HG02759 (cell line): Measurements from ENCODE around the gene DCTN4.
"Not testable (repeated sequence)": the region's sequence is repeated elsewhere in the genome, so short reads cannot be mapped to it uniquely, and the experiment has no call there.

Experiments
- ATAC-seq: cut with Tn5 transposase; IDR thresholded peaks from one replicate; pipeline ENCODE4 v1.9.1; 2021; ENCODE audit warnings: mild to moderate bottlenecking, moderate library complexity; ENCODE audit not compliant: unreplicated experiment

DCTN4 gene

DNA sequence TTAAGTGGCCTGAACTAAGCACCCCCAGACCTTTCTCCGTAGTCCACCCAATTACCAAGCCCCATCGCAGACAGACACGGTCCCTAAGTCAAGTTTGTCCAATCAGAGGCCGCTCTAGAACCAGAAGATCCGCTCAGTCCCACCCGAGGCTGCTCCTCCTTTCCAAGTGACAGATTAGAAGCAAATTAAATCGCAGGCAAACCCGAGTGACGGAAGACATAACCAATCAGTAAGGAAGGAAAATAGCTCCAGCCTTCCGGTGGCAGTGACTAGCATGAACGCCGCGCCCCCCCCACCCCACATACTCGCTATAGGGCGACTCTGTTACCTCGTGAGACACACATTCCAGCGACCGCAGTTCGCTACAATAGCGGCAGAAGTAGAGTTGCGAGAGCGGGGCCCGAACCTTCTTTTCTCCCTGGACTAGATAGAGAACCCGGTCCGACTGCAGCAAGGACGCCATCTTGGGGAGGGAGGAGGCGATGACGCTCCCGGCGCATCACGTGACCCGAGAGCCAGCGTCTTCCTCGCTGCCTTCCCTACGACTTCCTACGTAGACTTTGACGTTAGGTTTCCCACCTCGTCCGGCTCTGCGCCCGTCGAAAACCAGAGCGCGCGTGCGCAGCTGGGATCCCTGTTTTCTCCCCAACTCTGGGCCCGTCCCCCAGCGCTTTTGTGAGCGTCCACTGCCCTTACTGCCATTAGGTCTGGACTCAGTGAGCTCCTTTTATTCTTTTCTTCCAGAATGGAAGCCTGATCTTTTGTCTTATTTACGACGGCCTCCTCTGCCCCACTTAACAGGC lies at the start of gene DCTN4:
Gene DCTN4, minus strand, starts transcription at position 487 of the 803 bp plus-strand sequence. Its CDS starts 24 bp downstream, at position 463.
- ATAC-seq, result peak; percentile 94

DNA sequence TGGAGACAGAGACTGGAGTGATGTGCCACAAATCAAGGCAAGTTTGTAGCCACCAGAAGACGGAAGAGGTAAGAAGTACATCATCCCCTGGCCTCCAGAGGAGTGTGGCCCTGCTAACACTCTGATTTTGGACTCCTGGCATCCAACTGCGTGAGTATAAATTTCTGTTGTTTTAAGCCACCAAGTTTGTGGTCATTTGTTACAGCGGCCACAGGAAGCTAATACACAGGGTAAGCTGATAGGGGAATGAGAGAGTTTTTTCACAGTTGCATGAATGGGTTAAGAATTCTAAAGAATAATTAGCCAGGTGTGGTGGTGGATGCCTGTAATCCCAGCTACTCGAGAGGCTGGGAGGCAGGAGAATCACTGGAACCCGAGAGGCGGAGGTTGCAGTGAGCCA lies 45.6 kb upstream of the DCTN4 start:
- no peak for ATAC-seq

DNA sequence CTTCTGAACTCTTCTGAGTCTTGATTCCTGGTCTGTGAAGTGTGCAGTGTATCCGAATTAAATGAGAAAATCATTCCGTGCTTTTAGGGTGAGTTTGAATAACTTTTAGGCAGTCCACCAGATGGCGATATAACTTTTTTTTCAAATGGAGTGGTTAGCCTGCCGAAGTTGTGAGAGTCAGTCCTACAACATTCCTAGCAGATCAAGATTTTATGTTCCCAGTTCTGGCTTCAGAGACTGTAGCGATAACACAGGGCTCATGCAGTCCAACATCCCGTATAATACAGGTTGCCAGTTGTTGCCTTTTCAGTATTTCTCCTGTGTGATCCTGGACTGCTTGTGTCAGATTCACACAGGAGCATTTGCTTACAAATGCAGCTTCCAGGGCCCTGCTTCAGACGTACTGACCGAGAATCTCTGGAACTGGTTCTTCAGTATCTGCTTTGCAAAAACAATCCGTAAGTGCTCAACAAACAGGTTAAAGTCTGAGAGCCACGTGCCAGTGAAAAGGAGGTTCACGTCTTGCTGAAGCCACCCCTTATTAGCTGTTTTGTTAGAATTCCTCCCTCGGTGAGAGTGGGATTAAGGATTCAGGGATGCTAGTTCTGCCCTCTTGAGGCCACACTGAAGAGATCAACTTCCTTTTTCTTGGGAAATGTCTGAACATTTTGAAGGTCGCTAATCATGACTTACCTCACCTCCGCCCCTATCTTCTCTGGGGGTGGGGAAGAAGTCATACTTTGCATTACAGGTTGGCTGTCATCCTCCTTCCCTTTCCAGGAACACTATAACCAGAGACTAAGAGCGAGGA lies 42.5 kb upstream of the DCTN4 start:
- ATAC-seq, result no peak

DNA sequence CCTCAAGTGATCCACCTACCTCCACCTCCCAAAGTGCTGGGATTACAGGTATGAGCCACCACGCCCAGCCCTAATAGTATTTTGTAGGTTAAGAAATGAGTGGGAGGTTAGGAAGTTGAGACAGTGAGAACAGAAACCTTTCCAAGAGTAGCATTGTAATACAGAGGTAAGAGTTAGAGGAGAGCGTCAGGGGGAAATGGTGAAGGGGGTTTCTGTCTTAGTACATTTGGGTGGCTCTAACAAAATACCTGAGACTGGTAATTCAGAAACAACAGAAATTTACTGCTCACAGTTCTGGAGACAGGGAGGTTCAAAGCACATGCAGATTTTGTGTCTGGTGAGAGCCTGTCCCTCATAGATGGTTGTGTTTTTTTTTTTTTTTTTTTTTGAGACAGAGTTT lies 38.6 kb upstream of the DCTN4 start:
- ATAC-seq, result no peak

DNA sequence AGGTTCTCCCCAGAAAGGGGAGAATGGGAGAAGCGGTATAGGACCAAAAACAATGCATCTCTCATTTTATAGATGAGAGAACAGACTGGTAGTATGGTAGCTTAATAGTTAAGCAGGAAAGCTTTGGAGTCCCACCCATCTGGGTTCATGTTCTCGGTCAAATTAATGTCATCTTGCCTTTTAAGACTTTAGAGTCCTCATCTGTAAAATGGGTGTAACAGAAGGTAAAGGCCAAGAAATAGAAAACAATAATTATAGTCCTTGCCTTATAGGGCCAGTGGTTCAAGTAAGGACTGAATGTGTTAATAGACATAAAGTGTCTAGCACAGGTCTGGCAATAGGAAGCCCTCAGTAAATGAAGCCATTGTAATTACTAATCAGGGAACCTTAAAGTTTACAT lies 36.1 kb upstream of the DCTN4 start:
- no peak for ATAC-seq

DNA sequence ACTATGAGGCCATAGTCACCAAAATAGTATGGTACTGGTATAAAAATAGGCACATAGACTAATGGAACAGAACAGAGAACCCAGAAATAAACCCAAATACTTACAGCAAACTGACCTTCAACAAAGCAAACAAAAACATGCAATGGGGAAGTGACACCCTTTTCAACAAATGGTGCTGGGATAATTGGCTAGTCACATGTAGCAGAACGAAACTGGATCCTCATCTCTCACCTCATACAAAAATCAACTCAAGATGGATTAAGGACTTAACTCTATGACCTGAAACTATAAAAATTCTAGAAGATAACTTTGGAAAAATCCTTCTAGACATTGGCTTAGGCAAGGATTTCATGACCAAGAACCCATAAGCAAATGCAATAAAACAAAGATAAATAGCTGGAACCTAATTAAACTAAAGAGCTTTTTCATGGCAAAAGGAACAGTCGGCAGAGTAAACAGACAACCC lies 34.6 kb upstream of the DCTN4 start:
- ATAC-seq, result not testable (repeated sequence)

DNA sequence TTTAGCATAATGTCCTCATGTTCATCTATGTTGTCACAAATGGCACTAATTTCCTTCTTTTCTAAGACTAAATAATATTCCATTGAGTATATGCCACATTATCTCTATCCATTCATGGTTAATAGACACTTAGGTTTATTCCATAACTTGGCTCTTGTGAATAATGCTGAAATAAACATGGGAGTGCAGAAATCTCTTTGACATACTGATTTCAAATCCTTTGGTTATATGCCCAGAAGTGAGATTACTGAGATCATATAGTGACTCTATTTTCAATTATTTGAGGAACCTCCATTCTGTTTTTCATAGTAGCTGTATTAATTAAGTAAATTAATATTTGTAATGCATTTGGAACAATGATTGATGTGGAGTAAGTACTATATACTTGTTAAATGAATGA lies 32.7 kb upstream of the DCTN4 start:
- ATAC-seq, result no peak

DNA sequence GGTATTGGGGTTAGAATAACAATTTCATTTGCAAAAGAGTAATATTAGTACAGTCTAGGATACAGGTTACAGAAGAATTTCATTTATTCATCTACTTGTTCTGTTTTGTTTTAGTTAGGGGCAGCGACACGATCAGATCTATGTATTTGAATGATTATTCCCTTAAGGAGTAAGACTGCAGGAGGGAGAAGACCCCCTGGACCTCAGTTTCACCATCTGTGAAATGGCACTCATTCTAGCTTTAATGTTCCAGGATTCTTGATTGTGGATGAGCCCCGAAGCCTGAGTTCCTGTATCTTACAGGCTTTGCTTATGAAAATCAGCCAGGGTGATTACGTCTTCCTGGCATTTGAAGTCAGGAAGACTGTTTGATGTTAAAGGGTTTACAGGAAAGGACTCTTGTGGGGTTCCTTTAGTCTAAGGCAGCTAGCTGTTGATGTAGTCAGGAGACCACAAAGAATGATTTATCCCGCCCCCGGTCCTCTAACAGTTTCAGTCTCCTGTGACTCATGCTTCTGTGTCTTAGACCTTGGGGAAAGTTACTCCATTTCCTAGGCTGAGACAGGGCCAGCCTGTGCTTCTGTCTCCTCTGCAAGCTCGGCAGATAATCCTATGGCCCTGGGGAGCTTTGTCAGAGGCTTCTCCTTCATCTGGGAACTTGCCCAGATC lies 31.3 kb upstream of the DCTN4 start:
- peak; percentile 98 for ATAC-seq

DNA sequence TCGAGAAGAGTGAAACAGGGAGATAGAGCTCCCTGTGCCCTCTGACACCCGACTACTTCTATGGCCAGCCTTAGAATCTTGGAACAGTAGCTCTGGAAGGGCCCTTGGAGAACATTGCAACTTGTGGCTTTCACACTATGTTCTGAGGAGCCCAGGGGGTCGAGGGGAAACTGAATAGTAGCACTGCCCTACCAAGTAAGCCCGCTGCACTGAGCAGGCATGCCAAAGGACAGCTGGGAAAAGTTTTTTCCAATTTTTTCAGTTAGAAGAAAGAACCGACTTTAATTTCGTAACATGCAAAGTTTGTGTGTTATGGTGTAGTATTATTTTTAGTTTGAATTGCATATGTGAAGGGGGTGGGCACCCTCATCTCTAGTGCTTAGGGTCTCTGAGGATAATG lies 30.6 kb upstream of the DCTN4 start:
- ATAC-seq, result no peak

DNA sequence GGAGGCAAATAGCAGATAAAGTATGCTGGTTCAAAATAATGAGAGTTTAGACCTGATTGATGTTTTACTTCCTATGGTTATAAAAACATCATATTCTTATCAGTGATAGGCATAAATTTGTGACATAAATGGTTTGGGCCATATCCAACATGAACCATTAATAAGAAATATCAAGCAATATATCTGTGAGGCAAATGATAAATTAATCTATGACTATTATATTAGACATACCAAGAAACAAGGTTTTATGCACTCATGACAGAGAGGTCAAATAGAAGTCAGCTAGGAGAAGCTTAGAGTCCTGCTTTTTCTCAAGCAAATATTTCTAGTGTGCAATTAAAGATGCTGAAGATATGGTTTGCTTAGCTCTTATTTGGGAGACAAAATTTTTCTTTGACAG lies 30.2 kb upstream of the DCTN4 start:
- ATAC-seq, result no peak

DNA sequence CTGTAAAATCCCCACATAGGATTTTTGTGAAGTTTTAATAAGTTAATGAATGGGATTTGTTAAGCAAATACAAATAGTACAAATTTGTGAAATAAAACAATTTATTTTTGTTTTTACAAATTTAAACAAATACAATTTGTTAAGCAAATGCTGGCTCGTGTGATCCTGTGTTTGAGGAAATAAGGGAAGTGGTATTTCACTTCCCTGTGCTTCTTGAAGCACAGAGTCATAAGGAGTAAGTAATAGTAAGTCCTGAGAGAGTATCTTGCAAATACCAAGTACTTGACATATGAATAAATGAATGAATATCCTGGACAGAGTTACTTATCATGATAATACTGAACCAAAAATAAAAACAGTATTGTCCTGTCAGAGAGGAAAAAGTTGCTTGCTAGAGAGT lies 28.8 kb upstream of the DCTN4 start:
- no peak for ATAC-seq

DNA sequence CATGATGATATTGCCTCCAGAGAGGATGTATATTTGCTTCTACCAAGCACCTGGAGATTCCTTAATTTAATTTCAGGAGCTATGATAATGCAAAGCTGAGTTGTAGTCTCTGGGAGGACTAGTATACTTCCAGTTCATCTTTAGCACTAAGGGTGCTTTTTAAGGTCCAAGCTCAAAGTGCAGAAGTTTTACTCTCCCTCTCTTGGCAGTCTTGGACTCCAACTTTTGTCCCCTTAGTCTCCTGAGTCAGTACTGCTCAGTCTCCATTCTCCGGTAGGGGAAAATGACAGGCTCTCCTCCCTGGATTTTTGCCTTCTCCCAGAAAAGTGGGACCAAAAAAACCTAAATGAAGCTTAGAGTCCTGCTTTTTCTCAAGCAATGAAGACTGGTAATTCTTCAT lies 28.1 kb upstream of the DCTN4 start:
- ATAC-seq, result no peak

DNA sequence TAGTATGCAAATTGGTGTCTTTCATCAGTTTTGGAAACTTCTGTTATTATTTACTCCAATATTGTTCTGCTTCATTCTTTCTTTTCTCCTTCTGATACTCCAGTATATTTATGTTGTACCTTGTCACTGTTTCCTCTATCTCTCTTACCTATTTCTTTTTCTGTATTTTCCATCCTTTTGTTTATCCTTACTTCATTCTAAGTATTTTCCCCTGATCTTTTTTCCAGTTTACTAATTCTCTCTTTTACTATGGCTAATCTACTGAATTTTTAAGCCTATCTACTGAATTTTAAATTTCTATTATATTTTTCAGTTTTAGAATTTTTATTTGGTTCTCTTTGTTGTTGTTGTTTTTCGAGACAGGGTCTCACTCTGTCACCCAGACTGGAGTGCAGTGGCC lies 27.1 kb upstream of the DCTN4 start:
- ATAC-seq, result no peak

DNA sequence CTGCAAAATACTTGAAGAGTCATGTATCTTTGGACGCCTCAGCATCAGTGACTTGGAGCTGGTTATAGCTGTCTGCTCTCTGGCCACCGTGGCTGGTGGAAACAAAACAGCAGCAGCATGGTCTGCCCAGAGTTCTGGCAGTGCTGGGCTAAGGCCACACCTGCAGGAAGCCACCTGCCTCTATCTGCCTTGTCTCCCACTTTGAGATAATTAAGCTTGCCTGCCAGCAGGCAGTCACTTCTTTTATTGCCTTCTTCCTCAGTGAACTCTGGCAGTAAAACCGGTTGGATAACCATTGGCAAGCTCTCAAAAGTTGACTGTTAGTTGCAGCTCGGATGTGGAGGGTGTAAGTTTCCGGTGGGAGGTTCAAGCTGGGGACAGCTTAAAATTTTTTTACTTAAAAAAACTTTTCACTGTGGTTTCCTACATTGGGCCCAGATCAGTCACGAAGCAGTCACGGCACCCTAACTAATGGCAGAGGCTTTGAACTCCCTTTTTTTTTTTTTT lies 24.7 kb upstream of the DCTN4 start:
- ATAC-seq, result peak; percentile 46

DNA sequence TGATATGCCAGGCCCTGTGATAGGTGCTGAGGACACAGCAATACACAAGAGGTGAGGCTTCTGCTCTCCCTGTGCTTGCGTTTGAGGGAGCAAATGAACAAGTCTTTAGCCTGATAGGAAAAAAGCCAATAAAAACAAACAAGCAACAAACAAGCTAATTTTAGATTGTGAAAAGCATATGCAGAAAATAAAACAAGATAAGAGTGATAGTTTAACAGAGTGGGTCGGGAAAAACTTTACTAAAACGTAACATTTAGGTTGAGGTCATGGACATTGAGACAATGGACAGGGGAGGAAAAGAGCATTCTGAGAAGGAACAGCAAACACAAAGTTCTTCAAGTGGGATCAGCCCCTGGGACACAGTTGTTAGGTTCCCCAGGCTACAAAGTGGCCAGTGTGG lies 24.0 kb upstream of the DCTN4 start:
- no peak for ATAC-seq

DNA sequence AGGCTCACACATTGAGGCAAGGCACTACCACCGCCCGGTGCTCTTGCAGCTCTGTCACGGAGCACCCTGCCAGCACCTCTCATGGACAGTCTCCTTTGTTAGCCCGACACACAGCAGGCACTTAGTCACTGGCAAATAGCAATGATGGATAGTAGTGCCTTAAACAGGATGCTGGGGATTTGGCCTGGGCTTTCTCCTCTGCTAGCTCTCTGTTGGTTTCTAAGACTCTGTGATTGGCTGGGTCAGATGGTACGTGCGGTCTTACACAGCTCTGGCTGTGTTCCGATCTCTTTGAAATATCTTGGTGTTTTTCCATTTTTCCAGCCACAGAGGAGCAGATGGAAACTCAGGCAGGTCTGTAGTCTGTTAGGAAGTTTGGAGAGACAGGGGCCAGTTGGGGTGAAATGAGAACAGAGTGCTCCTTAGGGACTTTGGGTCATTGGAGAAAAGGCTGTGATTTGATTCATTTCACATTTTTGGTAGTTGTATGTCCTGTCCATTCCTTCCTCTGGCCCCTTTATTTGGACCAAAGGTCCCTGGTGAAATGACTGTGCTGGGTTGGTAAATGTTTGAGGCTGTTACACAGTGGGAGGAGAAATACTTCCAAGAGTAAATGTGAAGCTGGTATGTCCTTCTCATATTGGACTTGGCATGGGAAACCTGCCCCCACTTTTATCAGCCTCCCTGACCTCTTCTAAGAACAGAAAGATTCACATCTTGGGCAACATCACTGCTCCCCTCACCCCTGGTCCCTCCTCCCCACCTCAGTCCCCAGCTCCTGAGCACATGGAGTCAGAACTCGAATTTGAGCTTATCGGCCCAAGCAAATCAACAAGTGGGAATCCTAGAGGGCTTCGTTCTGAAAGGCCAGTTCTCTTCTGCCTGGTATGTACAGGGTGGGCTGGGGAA lies 23.1 kb upstream of the DCTN4 start:
- no peak for ATAC-seq

DNA sequence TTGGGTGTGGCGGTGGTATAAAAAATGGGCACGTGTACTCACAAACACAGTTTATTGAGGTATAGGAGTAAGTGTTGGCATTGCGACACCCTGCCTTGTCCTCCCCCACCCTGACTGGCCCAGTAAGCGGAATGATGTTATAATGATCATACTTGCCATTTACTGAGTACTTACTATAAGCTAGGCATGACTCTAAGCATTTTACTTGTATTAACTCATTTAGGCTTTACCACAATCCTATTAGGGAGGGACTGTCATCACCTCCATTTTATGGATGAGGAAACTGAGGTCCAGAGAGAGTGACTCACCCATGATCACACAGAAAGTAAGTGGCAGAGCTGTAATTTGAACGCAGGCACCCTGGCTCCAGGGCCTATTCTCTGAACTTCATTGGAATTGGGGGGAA lies 22.0 kb upstream of the DCTN4 start:
- ATAC-seq, result no peak

DNA sequence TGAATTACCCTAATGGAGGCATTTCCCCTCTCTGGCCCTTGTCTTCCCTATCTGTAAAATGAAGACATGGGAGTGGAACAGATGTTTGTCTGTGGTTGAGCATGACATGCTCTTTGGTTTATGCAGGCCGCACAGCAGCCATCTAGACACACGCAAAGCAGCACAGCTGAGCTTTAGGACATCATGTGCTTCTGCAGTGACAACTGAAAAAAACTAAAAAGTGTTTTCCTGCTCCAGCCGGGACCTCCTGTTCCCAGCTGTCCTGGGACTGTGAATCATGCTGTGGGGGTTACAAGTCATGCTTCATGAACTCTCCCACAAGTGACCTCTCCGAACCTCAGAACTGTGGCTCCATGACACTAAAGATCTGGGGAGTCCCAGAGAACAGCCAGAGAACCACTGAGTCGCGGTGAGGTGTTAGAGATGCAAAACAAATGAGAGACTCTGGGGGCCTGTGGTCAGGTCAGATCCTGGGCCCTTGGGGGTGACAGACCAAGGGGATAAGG lies 21.4 kb upstream of the DCTN4 start:
- peak; percentile 62 for ATAC-seq

DNA sequence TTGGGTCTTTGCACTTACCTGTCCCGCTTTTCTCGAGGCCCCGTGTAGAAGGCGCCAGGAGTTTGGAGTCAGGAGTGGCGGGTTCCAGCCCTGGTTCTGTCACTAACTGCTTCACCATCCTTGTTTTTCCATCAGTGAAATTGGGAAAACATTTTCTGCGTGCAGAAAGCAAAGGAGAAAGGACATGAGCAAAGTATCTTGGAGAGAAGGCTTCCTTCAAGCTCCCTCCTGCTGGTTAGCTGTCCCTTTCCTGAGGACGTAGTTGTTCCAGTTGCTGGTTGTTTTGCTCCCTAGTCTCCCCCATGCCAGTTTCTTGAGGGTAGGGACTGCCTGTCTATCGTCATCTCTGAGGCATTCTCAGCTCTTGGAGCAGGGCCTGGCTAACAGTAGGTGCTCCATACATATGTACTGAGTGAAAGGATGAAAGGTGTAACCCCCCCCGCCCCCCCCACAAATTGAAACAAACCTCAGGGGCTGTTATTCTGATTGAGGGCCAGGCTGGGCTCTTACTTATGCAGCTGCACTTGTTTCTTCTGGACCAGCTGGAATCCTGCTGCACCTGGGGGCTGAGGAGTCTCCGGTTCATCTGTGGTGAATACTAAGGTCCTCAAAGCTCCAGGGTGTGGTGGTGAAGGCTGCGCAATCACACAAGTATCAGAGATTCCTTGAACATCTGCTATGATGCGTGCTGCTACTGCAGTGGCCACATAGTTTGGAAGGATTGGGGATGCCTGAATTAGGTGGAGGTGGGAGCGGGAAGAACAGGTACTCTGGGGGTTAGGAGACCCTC lies 20.8 kb upstream of the DCTN4 start:
- no peak for ATAC-seq
